K562 (cell line): Measurements from ENCODE around the gene C1orf56. TPM values are rescaled to one million over a fixed set of nuclear protein-coding genes. Genes with fewer than 3 reads are reported as not detected.

Experiments used
- GTF2F1 ChIP-seq: IDR thresholded peaks from 2 replicates; pipeline ENCODE4 v1.6.1; 2011; ENCODE audit warnings: low read depth, low read length, improper control_type of control experiment
- HNRNPK ChIP-seq: fragments of 200-400 bp; formaldehyde crosslinking; IDR thresholded peaks from one replicate; pipeline ENCODE4 v1.6.1; 2018; ENCODE audit warnings: mild to moderate bottlenecking, low read depth, low read length; ENCODE audit not compliant: poor library complexity, severe bottlenecking
- JUN ChIP-seq, 2 experiments: sonication (generic) in 1 of 2; formaldehyde crosslinking in 1 of 2; IDR thresholded peaks; 2 replicates each; pipeline versions ENCODE4 v1.6.1 to v1.8.0; 2012 to 2022; ENCODE audit warnings: borderline replicate concordance in 2 of 2, mild to moderate bottlenecking in 2 of 2, improper control_type of control experiment in 1 of 2, low read depth in 1 of 2, low read length in 1 of 2, missing genetic modification reagents in 1 of 2
- LCOR ChIP-seq: sonication (generic); formaldehyde crosslinking; IDR thresholded peaks from 2 replicates; pipeline ENCODE4 v1.8.0; 2022; ENCODE audit warnings: mild to moderate bottlenecking, missing genetic modification reagents
- MYC ChIP-seq, 2 experiments: fragments of 250-450 bp in 1 of 2; sonication (Bioruptor Pico) in 1 of 2; IDR thresholded peaks; 2 replicates each; pipeline versions ENCODE4 v1.5.1 to v1.6.1; 2012 to 2021; ENCODE audit warnings: low read depth in 2 of 2, borderline replicate concordance in 1 of 2, improper control_type of control experiment in 1 of 2, low read length in 1 of 2, mild to moderate bottlenecking in 1 of 2, moderate library complexity in 1 of 2
- NR3C1 ChIP-seq: sonication (generic); formaldehyde crosslinking; IDR thresholded peaks from 2 replicates; pipeline ENCODE4 v1.8.1; 2022; ENCODE audit warnings: missing genetic modification reagents
- PTRF ChIP-seq: fragments of 450-650 bp; IDR thresholded peaks from 2 replicates; pipeline ENCODE4 v1.6.1; 2016; ENCODE audit warnings: mild to moderate bottlenecking, missing genetic modification characterization, missing compliant biosample characterization
- RBM17 ChIP-seq: fragments of 200-400 bp; formaldehyde crosslinking; IDR thresholded peaks from 2 replicates; pipeline ENCODE4 v1.6.1; 2017; ENCODE audit warnings: low read depth, mild to moderate bottlenecking, low read length, borderline replicate concordance
- SREBF2 ChIP-seq: sonication (generic); formaldehyde crosslinking; IDR thresholded peaks from 2 replicates; pipeline ENCODE4 v1.4.0; 2020; ENCODE audit warnings: mild to moderate bottlenecking, missing genetic modification reagents
- TAF7 ChIP-seq: fragments of 450-650 bp; IDR thresholded peaks from 2 replicates; pipeline ENCODE4 v1.6.1; 2016; ENCODE audit warnings: missing genetic modification characterization, missing compliant biosample characterization
- ZBTB7A ChIP-seq: IDR thresholded peaks from 2 replicates; pipeline ENCODE4 v1.6.1; 2011; ENCODE audit warnings: low read depth, mild to moderate bottlenecking, low read length, moderate library complexity, borderline replicate concordance; ENCODE audit not compliant: control insufficient read depth
- ZEB2 ChIP-seq: fragments of 450-650 bp; IDR thresholded peaks from 2 replicates; pipeline ENCODE4 v1.6.1; 2016
- ZKSCAN1 ChIP-seq: fragments of 150-350 bp; IDR thresholded peaks from 2 replicates; pipeline ENCODE4 v1.6.1; 2016; ENCODE audit warnings: low read depth, low read length
- ZNF316 ChIP-seq: fragments of 450-650 bp; IDR thresholded peaks from 2 replicates; pipeline ENCODE4 v1.6.1; 2016
- ZNF354B ChIP-seq: fragments of 250-450 bp; sonication (Bioruptor Pico); IDR thresholded peaks from 2 replicates; pipeline ENCODE4 v1.4.0; 2020
- polyA plus RNA-seq, 8 experiments: library from polyadenylated mRNA; depleted of rRNA in 4 of 8; stranded (reverse) in 5 of 8; unstranded in 3 of 8; fragments of >200 nt; fragmentation: Nextera tagmentation in 2 of 8; fragmentation: Illumina TruSeq in 1 of 8; extraction: Ambion mirVana in 2 of 8; extraction: Trizol in 1 of 8; gene quantifications; 2 replicates each; pipeline versions ENCODE4 v1.2.1 to v1.2.3, GENCODE V29; 2011 to 2014; ENCODE audit warnings: inconsistent platforms in 1 of 8, missing spikeins in 1 of 8
- total RNA-seq, 7 experiments: library from RNA; depleted of rRNA in 6 of 7; stranded (reverse); fragments of >200 nt in 6 of 7; fragmentation: Illumina TruSeq in 2 of 7; extraction: Trizol in 2 of 7; gene quantifications; 2 replicates each; pipeline versions ENCODE4 v1.2.1 to v1.2.3, GENCODE V29; 2011 to 2021; ENCODE audit warnings: low replicate concordance in 1 of 7
- TF ChIP-seq, protein P1 (sequence below): fragments of 250-450 bp; sonication (Bioruptor Pico); IDR thresholded peaks from 2 replicates; pipeline ENCODE4 v1.5.0; 2022; ENCODE audit warnings: mild to moderate bottlenecking
- TF ChIP-seq, protein P2 (sequence below): IDR thresholded peaks from 2 replicates; pipeline ENCODE4 v1.6.1; 2011; ENCODE audit not compliant: insufficient read length; ENCODE audit errors: extremely low read depth
- TF ChIP-seq, protein P3 (sequence below): sonication (generic); formaldehyde crosslinking; IDR thresholded peaks from 2 replicates; pipeline ENCODE4 v1.8.0; 2022; ENCODE audit warnings: missing genetic modification reagents, mild to moderate bottlenecking, borderline replicate concordance

C1orf56 gene
- total and polyA plus RNA-seq, 9 of the 15 experiments (the other 6 are each of a cell fraction or from before 2014, with no cell fraction given), result 0.18 to 15.7 (median 1.1) TPM

DNA sequence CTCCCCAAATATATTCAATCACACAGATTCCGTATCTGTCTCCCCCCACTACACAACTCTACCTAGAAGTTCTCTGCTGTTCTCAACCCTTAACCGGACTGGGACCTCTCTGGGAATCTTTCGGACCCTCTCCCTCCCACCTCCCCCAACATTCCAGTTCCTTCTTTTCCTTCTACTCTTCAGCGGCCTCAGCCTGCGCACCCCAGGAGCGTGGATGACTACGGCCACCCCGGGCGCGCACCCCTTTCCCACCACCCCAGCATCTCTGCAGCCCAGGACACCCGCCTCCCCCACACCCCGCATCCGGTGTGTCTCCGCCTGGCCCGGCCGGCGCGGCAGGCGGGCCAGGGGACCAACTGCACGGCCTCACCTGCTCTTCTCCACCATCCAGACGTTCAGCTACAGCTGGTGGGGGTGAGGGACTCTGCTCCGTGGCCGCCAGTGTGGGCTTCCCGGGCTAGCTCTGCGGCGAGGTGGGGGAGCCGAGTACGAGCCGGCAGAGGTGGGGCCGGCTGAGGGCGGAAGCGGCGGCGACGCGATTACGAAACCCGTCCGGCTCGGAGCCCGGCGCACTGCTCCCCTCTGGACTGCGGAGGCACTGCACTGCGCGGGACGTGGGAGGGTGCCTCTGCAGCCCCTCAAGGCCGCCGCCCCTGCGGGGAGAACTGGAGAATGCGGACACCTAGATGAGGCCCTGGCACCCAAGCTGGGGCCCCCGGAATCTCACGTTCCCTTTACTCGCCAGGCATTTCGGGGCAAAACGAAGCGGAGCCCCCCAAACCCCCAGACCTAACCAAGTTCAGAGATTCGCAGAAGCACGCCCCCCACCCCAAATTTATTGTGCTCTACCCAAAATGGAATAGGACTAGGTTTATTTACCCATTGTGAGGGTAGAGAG, 11.8 kb downstream of the C1orf56 start, which contains the start of gene CDC42SE1 (continued):
- 0 out of 2 replicates have a peak, but pooled peaks have one; percentile 66 for TF ChIP-seq GTF2F1
- TF ChIP-seq, protein P1, sequence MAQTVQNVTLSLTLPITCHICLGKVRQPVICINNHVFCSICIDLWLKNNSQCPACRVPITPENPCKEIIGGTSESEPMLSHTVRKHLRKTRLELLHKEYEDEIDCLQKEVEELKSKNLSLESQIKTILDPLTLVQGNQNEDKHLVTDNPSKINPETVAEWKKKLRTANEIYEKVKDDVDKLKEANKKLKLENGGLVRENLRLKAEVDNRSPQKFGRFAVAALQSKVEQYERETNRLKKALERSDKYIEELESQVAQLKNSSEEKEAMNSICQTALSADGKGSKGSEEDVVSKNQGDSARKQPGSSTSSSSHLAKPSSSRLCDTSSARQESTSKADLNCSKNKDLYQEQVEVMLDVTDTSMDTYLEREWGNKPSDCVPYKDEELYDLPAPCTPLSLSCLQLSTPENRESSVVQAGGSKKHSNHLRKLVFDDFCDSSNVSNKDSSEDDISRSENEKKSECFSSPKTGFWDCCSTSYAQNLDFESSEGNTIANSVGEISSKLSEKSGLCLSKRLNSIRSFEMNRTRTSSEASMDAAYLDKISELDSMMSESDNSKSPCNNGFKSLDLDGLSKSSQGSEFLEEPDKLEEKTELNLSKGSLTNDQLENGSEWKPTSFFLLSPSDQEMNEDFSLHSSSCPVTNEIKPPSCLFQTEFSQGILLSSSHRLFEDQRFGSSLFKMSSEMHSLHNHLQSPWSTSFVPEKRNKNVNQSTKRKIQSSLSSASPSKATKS (CRISPR knock-in tag), result no peak
- TF ChIP-seq ZEB2, result peak; percentile 45; the same call in 1 of the 2 replicates
- TF ChIP-seq PTRF, result no peak
- TF ChIP-seq, protein P2, sequence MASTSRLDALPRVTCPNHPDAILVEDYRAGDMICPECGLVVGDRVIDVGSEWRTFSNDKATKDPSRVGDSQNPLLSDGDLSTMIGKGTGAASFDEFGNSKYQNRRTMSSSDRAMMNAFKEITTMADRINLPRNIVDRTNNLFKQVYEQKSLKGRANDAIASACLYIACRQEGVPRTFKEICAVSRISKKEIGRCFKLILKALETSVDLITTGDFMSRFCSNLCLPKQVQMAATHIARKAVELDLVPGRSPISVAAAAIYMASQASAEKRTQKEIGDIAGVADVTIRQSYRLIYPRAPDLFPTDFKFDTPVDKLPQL, result no peak
- TF ChIP-seq SREBF2 (CRISPR knock-in tag), result no peak
- TF ChIP-seq TAF7, result no peak
- 0 out of 2 replicates have a peak, but pooled peaks have one; percentile 40 for TF ChIP-seq LCOR (CRISPR knock-in tag)
- TF ChIP-seq, protein P3, sequence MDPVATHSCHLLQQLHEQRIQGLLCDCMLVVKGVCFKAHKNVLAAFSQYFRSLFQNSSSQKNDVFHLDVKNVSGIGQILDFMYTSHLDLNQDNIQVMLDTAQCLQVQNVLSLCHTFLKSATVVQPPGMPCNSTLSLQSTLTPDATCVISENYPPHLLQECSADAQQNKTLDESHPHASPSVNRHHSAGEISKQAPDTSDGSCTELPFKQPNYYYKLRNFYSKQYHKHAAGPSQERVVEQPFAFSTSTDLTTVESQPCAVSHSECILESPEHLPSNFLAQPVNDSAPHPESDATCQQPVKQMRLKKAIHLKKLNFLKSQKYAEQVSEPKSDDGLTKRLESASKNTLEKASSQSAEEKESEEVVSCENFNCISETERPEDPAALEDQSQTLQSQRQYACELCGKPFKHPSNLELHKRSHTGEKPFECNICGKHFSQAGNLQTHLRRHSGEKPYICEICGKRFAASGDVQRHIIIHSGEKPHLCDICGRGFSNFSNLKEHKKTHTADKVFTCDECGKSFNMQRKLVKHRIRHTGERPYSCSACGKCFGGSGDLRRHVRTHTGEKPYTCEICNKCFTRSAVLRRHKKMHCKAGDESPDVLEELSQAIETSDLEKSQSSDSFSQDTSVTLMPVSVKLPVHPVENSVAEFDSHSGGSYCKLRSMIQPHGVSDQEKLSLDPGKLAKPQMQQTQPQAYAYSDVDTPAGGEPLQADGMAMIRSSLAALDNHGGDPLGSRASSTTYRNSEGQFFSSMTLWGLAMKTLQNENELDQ (CRISPR knock-in tag), result no peak; the same call in 1 of the 2 replicates
- TF ChIP-seq ZNF316, result no peak
- no peak for TF ChIP-seq ZNF354B (CRISPR knock-in tag)
- no peak for TF ChIP-seq RBM17
- TF ChIP-seq HNRNPK, result no peak
- TF ChIP-seq ZBTB7A, result peak; percentile 99
- TF ChIP-seq NR3C1 (CRISPR knock-in tag), result peak; percentile 86; the same call in 1 of the 2 replicates
- TF ChIP-seq MYC (IDR thresholded peaks at IDR 0.05; ENCODE audit: low read depth, low read length), result peak; percentile 51; the same call in 1 of the 2 replicates
- no peak; the same call in 1 of the 2 replicates for TF ChIP-seq MYC (CRISPR knock-in tag; IDR thresholded peaks at IDR 0.05; ENCODE audit: borderline replicate concordance, low read depth)
- TF ChIP-seq JUN (IDR thresholded peaks at IDR 0.05; ENCODE audit: borderline replicate concordance, low read depth, low read length), result no peak
- TF ChIP-seq JUN (CRISPR knock-in tag; IDR thresholded peaks at IDR 0.05; ENCODE audit: borderline replicate concordance), result no peak
- TF ChIP-seq ZKSCAN1, result peak; percentile 46; the same call in 1 of the 2 replicates
